ENCODE data around the gene NRTN. TPM values are rescaled to one million over a fixed set of nuclear protein-coding genes. Genes with fewer than 3 reads are reported as not detected.

NRTN gene
- total RNA-seq, 1 experiment from 2014 or later = 4.6 TPM

- Histone ChIP-seq H3K23me2 (ENCODE audit: insufficient read length, low read depth, low read length, poor library complexity, severe bottlenecking) (peaks cover 12% of the 10 kb centered on the region), H3K79me1 (ENCODE audit: insufficient read depth, low read depth, low read length, poor library complexity, severe bottlenecking) (no peaks in the 10 kb centered on the region), H3K9ac (ENCODE audit: extremely low read depth, insufficient read length, low read length) (peak overlapping the region; percentile 82), H3K14ac (ENCODE audit: insufficient read depth, low read length) (peak overlapping the region; percentile 88), H3K79me2 (ENCODE audit: insufficient read depth, low read length) (no peaks in the 10 kb centered on the region), H2AK5ac (ENCODE audit: insufficient read length, low read length) (no peak overlapping the region), H4K91ac (ENCODE audit: insufficient read length, low read depth, low read length) (no peak overlapping the region), H3K23ac (ENCODE audit: insufficient read length, low read depth, low read length) (no peak overlapping the region), H3K4me1 (ENCODE audit: insufficient read depth, low read length) (no peaks in the 10 kb centered on the region), H2AFZ (ENCODE audit: low read length) (no peak overlapping the region), H4K5ac (ENCODE audit: insufficient read length, low read depth, low read length) (no peak overlapping the region), H2BK120ac (ENCODE audit: low read depth, low read length, poor library complexity, severe bottlenecking) (no peak overlapping the region), H2BK12ac (ENCODE audit: insufficient read length, low read depth, low read length) (no peak overlapping the region), H3K18ac (ENCODE audit: insufficient read length, low read depth, low read length) (peak overlapping the region; percentile 60), H4K8ac (replicated peaks; ENCODE audit: insufficient read length, low read depth, low read length) (no peak overlapping the region), H2BK15ac (ENCODE audit: low read depth, low read length) (no peak overlapping the region), H3K4me2 (ENCODE audit: insufficient read depth, insufficient read length, low read length) (peak overlapping the region; percentile 85), H2BK20ac (ENCODE audit: low read depth, low read length, poor library complexity, severe bottlenecking) (no peak overlapping the region), H3K56ac (ENCODE audit: insufficient read length, low read depth, low read length) (no peak overlapping the region), H3K27me3 (ENCODE audit: insufficient read depth, low read length) (no peaks in the 10 kb centered on the region), H3K9me3 (ENCODE audit: control insufficient read depth, low read depth, low read length) (no peaks in the 10 kb centered on the region), H4K20me1 (ENCODE audit: control insufficient read depth, insufficient read depth, insufficient read length) (no peaks in the 10 kb centered on the region), H3T11ph (ENCODE audit: low read length) (no peak overlapping the region), H3K27ac (ENCODE audit: insufficient read length, low read depth, low read length) (no peak overlapping the region), H3K4ac (ENCODE audit: low read depth, low read length) (no peak overlapping the region), H2BK5ac (ENCODE audit: insufficient read length, low read length) (no peak overlapping the region)
- DNase-seq = peak; percentile 75
- peaks cover 2 to 16% of the 10 kb centered on the region in 2 experiments; a peak in 2 of 4 replicates for H3K4me1 Mint-ChIP-seq
- no peaks in the 10 kb centered on the region; a peak in 2 of 5 replicates for H3K9me3 Mint-ChIP-seq
- peaks cover 25% of the 10 kb centered on the region for H3K27me3 Mint-ChIP-seq (ENCODE audit: low read depth)
- peak overlapping the region; percentile 93 to 97 for H3K4me3 Mint-ChIP-seq
- TF ChIP-seq, protein P1, sequence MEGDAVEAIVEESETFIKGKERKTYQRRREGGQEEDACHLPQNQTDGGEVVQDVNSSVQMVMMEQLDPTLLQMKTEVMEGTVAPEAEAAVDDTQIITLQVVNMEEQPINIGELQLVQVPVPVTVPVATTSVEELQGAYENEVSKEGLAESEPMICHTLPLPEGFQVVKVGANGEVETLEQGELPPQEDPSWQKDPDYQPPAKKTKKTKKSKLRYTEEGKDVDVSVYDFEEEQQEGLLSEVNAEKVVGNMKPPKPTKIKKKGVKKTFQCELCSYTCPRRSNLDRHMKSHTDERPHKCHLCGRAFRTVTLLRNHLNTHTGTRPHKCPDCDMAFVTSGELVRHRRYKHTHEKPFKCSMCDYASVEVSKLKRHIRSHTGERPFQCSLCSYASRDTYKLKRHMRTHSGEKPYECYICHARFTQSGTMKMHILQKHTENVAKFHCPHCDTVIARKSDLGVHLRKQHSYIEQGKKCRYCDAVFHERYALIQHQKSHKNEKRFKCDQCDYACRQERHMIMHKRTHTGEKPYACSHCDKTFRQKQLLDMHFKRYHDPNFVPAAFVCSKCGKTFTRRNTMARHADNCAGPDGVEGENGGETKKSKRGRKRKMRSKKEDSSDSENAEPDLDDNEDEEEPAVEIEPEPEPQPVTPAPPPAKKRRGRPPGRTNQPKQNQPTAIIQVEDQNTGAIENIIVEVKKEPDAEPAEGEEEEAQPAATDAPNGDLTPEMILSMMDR (conservative IDR thresholded peaks at IDR 0.05) = no peak
- peak overlapping the region; percentile 95 to 99 (median 98) for H3K27ac Mint-ChIP-seq
- no CpG with 5 or more reads among the region's 47 CpGs for WGBS (ENCODE audit: extremely low coverage, insufficient read length, low lambda C conversion rate)
- H3K36me3 Mint-ChIP-seq (ENCODE audit: insufficient read depth in 1 of 3, low read depth in 3 of 3) = no peaks in the 10 kb centered on the region
Measured at GRCh38 chr19:5828661-5829566, 24.0 kb downstream of the NRTN start.

All from H9 (cell line).